IMR-90 (cell line): ENCODE measurements around the gene CENATAC. TPM values are rescaled to one million over a fixed set of nuclear protein-coding genes. Genes with fewer than 3 reads are reported as not detected.

Experiments
- ATAC-seq: fragments of 200-7000 bp; cut with Tn5 transposase; 2 replicates; pipeline ENCODE4 v1.9.1; 2020; ENCODE audit warnings: low read depth, mild to moderate bottlenecking, moderate library complexity
- BruUV-seq: library from RNA; stranded (reverse); fragments of 400-500 nt; replicated peaks from 2 replicates; lab custom pipeline; 2021; lab: Mats Ljungman, UMichigan
- CTCF ChIA-PET: fragments of 300-600 bp; formaldehyde crosslinking; extraction: SDS; loops from one replicate; lab custom pipeline; 2021; ENCODE audit warnings: antibody characterized with exemption; lab: Yijun Ruan, JAX
- POLR2A ChIA-PET: fragments of 300-600 bp; sonication (Branson Sonifier 250); formaldehyde crosslinking; loops from one replicate; lab custom pipeline; 2022; ENCODE audit warnings: antibody characterized with exemption; ENCODE audit not compliant: unreplicated experiment; lab: Charles Lee
- DNase-seq: peaks from one replicate; pipeline ENCODE4 v3.0.0; 2013
- H2AFZ ChIP-seq: replicated peaks from 2 replicates; pipeline ENCODE3; 2013; ENCODE audit warnings: low read length, mild to moderate bottlenecking; ENCODE audit not compliant: poor library complexity
- H2AK5ac ChIP-seq: 2 replicates; pipeline ENCODE4 v1.6.1; 2013; ENCODE audit warnings: low read depth, low read length, inconsistent platforms
- H2AK9ac ChIP-seq: replicated peaks from 2 replicates; pipeline ENCODE3; 2013; ENCODE audit warnings: mild to moderate bottlenecking, low read depth, low read length, moderate library complexity; ENCODE audit not compliant: poor library complexity
- H2BK120ac ChIP-seq: 2 replicates; pipeline ENCODE4 v1.6.1; 2013; ENCODE audit warnings: low read depth, low read length, inconsistent platforms
- H2BK15ac ChIP-seq: 3 replicates; pipeline ENCODE4 v1.6.1; 2013; ENCODE audit warnings: low read depth, low read length, inconsistent platforms
- H2BK20ac ChIP-seq: 2 replicates; pipeline ENCODE4 v1.6.1; 2013; ENCODE audit warnings: low read depth, mild to moderate bottlenecking, inconsistent platforms, low read length, moderate library complexity
- H2BK5ac ChIP-seq: 2 replicates; pipeline ENCODE4 v1.6.1; 2013; ENCODE audit warnings: mild to moderate bottlenecking, low read depth, low read length, inconsistent platforms; ENCODE audit not compliant: poor library complexity, severe bottlenecking
- H3K14ac ChIP-seq: replicated peaks from 2 replicates; pipeline ENCODE4 v1.6.1; 2013; ENCODE audit warnings: low read depth, low read length, inconsistent platforms
- H3K18ac ChIP-seq: 2 replicates; pipeline ENCODE4 v1.6.1; 2013; ENCODE audit warnings: low read depth, low read length, control low read depth
- H3K23ac ChIP-seq: 2 replicates; pipeline ENCODE4 v1.6.1; 2013; ENCODE audit warnings: low read depth, low read length, inconsistent platforms
- H3K27ac ChIP-seq: 2 replicates; pipeline ENCODE4 v1.5.1; 2013; ENCODE audit warnings: mild to moderate bottlenecking, control low read depth, low read length; ENCODE audit not compliant: insufficient read depth
- H3K27me3 ChIP-seq: 2 replicates; pipeline ENCODE4 v1.6.1; 2013; ENCODE audit warnings: low read length; ENCODE audit not compliant: control insufficient read depth, insufficient read depth
- H3K36me3 ChIP-seq: 2 replicates; pipeline ENCODE4 v1.6.1; 2013; ENCODE audit warnings: low read length, mixed read lengths; ENCODE audit not compliant: control insufficient read depth, insufficient read depth
- H3K4ac ChIP-seq: 2 replicates; pipeline ENCODE4 v1.6.1; 2013; ENCODE audit warnings: low read depth, low read length, inconsistent platforms
- H3K4me1 ChIP-seq: 2 replicates; pipeline ENCODE4 v1.6.1; 2013; ENCODE audit warnings: low read length, mixed read lengths; ENCODE audit not compliant: control insufficient read depth, insufficient read depth
- H3K4me2 ChIP-seq: 2 replicates; pipeline ENCODE4 v1.6.1; 2013; ENCODE audit warnings: low read depth, mild to moderate bottlenecking, control low read depth, low read length, moderate library complexity
- H3K4me3 ChIP-seq: 2 replicates; pipeline ENCODE4 v1.5.1; 2013; ENCODE audit warnings: low read depth, mild to moderate bottlenecking, control low read depth, low read length, moderate library complexity; ENCODE audit not compliant: insufficient read depth
- H3K56ac ChIP-seq: 2 replicates; pipeline ENCODE4 v1.6.1; 2013; ENCODE audit warnings: low read length, inconsistent platforms; ENCODE audit not compliant: insufficient read depth; ENCODE audit errors: extremely low read depth
- H3K79me1 ChIP-seq, 2 experiments: 2 replicates each; pipeline ENCODE4 v1.6.1; 2013; ENCODE audit warnings: low read length in 2 of 2, inconsistent platforms in 1 of 2, low read depth in 1 of 2
- H3K9ac ChIP-seq: 2 replicates; pipeline ENCODE4 v1.6.1; 2013; ENCODE audit warnings: low read depth, low read length, control low read depth
- H3K9me1 ChIP-seq: 2 replicates; pipeline ENCODE4 v1.6.1; 2013; ENCODE audit warnings: low read length, inconsistent platforms; ENCODE audit not compliant: insufficient read depth
- H3K9me3 ChIP-seq: 2 replicates; pipeline ENCODE4 v1.6.1; 2013; ENCODE audit warnings: low read length; ENCODE audit not compliant: control insufficient read depth, insufficient read depth
- H4K20me1 ChIP-seq: 2 replicates; pipeline ENCODE4 v1.6.1; 2013; ENCODE audit warnings: low read length, inconsistent platforms; ENCODE audit not compliant: insufficient read depth
- H4K5ac ChIP-seq: 2 replicates; pipeline ENCODE4 v1.6.1; 2013; ENCODE audit warnings: mild to moderate bottlenecking, low read depth, low read length, control low read depth
- H4K8ac ChIP-seq, 2 experiments: 2 replicates each; pipeline ENCODE4 v1.6.1; 2013; ENCODE audit warnings: low read depth in 2 of 2, low read length in 2 of 2, control low read depth in 1 of 2, inconsistent platforms in 1 of 2
- H4K91ac ChIP-seq: 2 replicates; pipeline ENCODE4 v1.6.1; 2013; ENCODE audit warnings: low read depth, low read length, inconsistent platforms; ENCODE audit not compliant: insufficient read depth
- BHLHE40 ChIP-seq: fragments of 150-350 bp; IDR thresholded peaks from 2 replicates; pipeline ENCODE4 v1.6.1; 2016; ENCODE audit warnings: mild to moderate bottlenecking, low read depth, low read length
- CHD1 ChIP-seq: IDR thresholded peaks from 2 replicates; pipeline ENCODE4 v1.6.1; 2012; ENCODE audit warnings: low read depth, low read length, improper control_type of control experiment
- CTCF ChIP-seq: conservative IDR thresholded peaks from 2 replicates; pipeline ENCODE4 v1.5.1; 2012; ENCODE audit warnings: mild to moderate bottlenecking, low read depth, low read length, improper control_type of control experiment
- ELK1 ChIP-seq: fragments of 150-350 bp; IDR thresholded peaks from 2 replicates; pipeline ENCODE4 v1.6.1; 2016; ENCODE audit warnings: low read depth, mild to moderate bottlenecking, low read length, moderate library complexity, borderline replicate concordance
- FOS ChIP-seq: fragments of 150-350 bp; IDR thresholded peaks from 2 replicates; pipeline ENCODE4 v1.6.1; 2016; ENCODE audit warnings: low read depth, low read length
- MAFK ChIP-seq: IDR thresholded peaks from 2 replicates; pipeline ENCODE4 v1.6.1; 2012; ENCODE audit warnings: low read depth, low read length, improper control_type of control experiment
- MAZ ChIP-seq: IDR thresholded peaks from 2 replicates; pipeline ENCODE4 v1.6.1; 2012; ENCODE audit warnings: low read depth, mild to moderate bottlenecking, low read length, improper control_type of control experiment, moderate library complexity, borderline replicate concordance
- NFE2L2 ChIP-seq: fragments of 150-350 bp; IDR thresholded peaks from 2 replicates; pipeline ENCODE4 v1.6.1; 2016; ENCODE audit warnings: low read depth, mild to moderate bottlenecking, low read length
- POLR2A ChIP-seq: IDR thresholded peaks from 2 replicates; pipeline ENCODE4 v1.6.1; 2012; ENCODE audit warnings: mild to moderate bottlenecking, low read depth, low read length
- RCOR1 ChIP-seq: IDR thresholded peaks from 2 replicates; pipeline ENCODE4 v1.6.1; 2012; ENCODE audit warnings: mild to moderate bottlenecking, low read length, improper control_type of control experiment; ENCODE audit not compliant: insufficient replicate concordance
- RFX5 ChIP-seq: IDR thresholded peaks from 2 replicates; pipeline ENCODE4 v1.8.0; 2012; ENCODE audit warnings: low read depth, mild to moderate bottlenecking, low read length, moderate library complexity
- SMC3 ChIP-seq: fragments of 150-350 bp; IDR thresholded peaks from 2 replicates; pipeline ENCODE4 v1.6.1; 2016; ENCODE audit warnings: low read depth, mild to moderate bottlenecking, antibody characterized with exemption, low read length, moderate library complexity
- USF2 ChIP-seq: fragments of 150-350 bp; IDR thresholded peaks from 2 replicates; pipeline ENCODE4 v1.6.1; 2017; ENCODE audit warnings: mild to moderate bottlenecking, antibody characterized with exemption, low read length, low read depth
- WGBS, 2 experiments: methylation state at CpG; one replicate each; pipeline versions ENCODE4 v1.1.5 to v1.1.7; 2013; ENCODE audit warnings: missing lambda C conversion rate in 2 of 2; ENCODE audit not compliant: insufficient read length in 1 of 2; ENCODE audit errors: extremely low coverage in 2 of 2; 5-methylcytosine and 5-hydroxymethylcytosine counted together
- dilution Hi-C: fragments of 300-500 bp; cut with HindIII; formaldehyde crosslinking; loops from one replicate; pipeline ENCODE4 v1.14.3; 2018; ENCODE audit warnings: low sequenced_read_pairs; ENCODE audit not compliant: unreplicated experiment
- in situ Hi-C: fragments of 300-500 bp; cut with MboI; formaldehyde crosslinking; loops from 3 replicates; pipeline ENCODE4 v1.14.3; 2019; ENCODE audit warnings: low sequenced_read_pairs, inconsistent platforms, mixed read lengths
- intact Hi-C: fragments of 100-400 bp; cut with micrococcal nuclease; formaldehyde crosslinking; loops from 2 replicates; pipeline ENCODE4 v1.10.0; 2022
- polyA plus RNA-seq, 3 experiments: library from polyadenylated mRNA; depleted of rRNA; stranded (reverse); fragments of >200 nt; gene quantifications; 2 replicates each; pipeline ENCODE4 v1.2.3, GENCODE V29; 2012; ENCODE audit warnings: low replicate concordance in 1 of 3
- total RNA-seq: library from RNA; depleted of rRNA; stranded (reverse); fragments of >200 nt; gene quantifications from 2 replicates; pipeline ENCODE4 v1.2.3, GENCODE V29; 2012

Gene CENATAC
- total and polyA plus RNA-seq, 2 of the 4 experiments (the other 2 are of a cell fraction) = 13.1 to 16.7 TPM

- H4K8ac ChIP-seq = no peak overlapping the region
- no peak overlapping the region for H3K27ac ChIP-seq
- H3K56ac ChIP-seq = no peak overlapping the region
- H4K91ac ChIP-seq = no peak overlapping the region
- no peaks in the 10 kb centered on the region for H3K79me1 ChIP-seq
- no TSS peak for BruUV-seq
- H3K4me3 ChIP-seq = no peak overlapping the region
- H3K4me2 ChIP-seq = no peak overlapping the region
- in situ Hi-C loops (no loop called here), intact Hi-C loops (no loop called here), dilution Hi-C loops (no loop called here)
- DNase-seq = no peak
- no peaks in the 10 kb centered on the region for H3K9me1 ChIP-seq
- H2BK5ac ChIP-seq = no peak overlapping the region
- H4K5ac ChIP-seq = no peak overlapping the region
- no peak overlapping the region for H2BK15ac ChIP-seq
- no peaks in the 10 kb centered on the region for H3K9me3 ChIP-seq
- H2AFZ ChIP-seq = no peak overlapping the region
- no peak for ATAC-seq
- TF ChIP-seq POLR2A = no peak
- TF ChIP-seq FOS = no peak
- no peak for TF ChIP-seq BHLHE40
- no peak for TF ChIP-seq MAZ
- no peak for TF ChIP-seq CTCF
- no peak for TF ChIP-seq RCOR1
- no peak for TF ChIP-seq SMC3
- no peak for TF ChIP-seq MAFK
- TF ChIP-seq RFX5 = no peak
- no peak for TF ChIP-seq CHD1
- no peak for TF ChIP-seq ELK1
- TF ChIP-seq NFE2L2 = no peak
- no peak for TF ChIP-seq USF2
- no peak overlapping the region for H2BK20ac ChIP-seq
- ChIA-PET POLR2A (no interaction called here), CTCF (no interaction called here)
- peaks cover 55% of the 10 kb centered on the region for H3K36me3 ChIP-seq
- H3K9ac ChIP-seq = no peak overlapping the region
- H4K20me1 ChIP-seq = no peaks in the 10 kb centered on the region; the same call in 1 of the 2 replicates
- H3K4me1 ChIP-seq = no peaks in the 10 kb centered on the region
- WGBS, 2 experiments = 100% methylated on average over 1 of the region's 6 CpGs; no CpG with 5 or more reads in 1 of the 2 experiments
- H3K18ac ChIP-seq = no peak overlapping the region
- no peak overlapping the region for H2AK9ac ChIP-seq
- H2BK120ac ChIP-seq = no peak overlapping the region
- H2AK5ac ChIP-seq = no peak overlapping the region
- no peak overlapping the region for H3K23ac ChIP-seq
- no peak overlapping the region for H3K4ac ChIP-seq
- H3K27me3 ChIP-seq = no peaks in the 10 kb centered on the region
- no peak overlapping the region for H3K14ac ChIP-seq
These were observed 48.6 kb downstream of the CENATAC start for GRCh38 chr11:119046489-119046888.
